Activated CD4-positive, alpha-beta T cell treated with anti-CD3 and anti-CD28 coated beads, Interleukin-2, amount 10 ng/mL, durations not matched to agents 24 days and 14 days (primary cell): Measurements from ENCODE around the gene GFPT2. TPM values are rescaled to one million over a fixed set of nuclear protein-coding genes. Genes with fewer than 3 reads are reported as not detected.
A peak's percentile ranks its signal among the peaks of the same experiment; 100 is the strongest.

Experiments used
- DNase-seq: peaks from one replicate; pipeline ENCODE4 v3.0.0; 2022
- H3K27ac Mint-ChIP-seq: one replicate; pipeline ENCODE4 v1.8.0; 2022; ENCODE audit warnings: mild to moderate bottlenecking, mixed read lengths
- H3K27me3 Mint-ChIP-seq: one replicate; pipeline ENCODE4 v1.8.0; 2022; ENCODE audit warnings: mixed read lengths
- H3K36me3 Mint-ChIP-seq: one replicate; pipeline ENCODE4 v1.8.0; 2022; ENCODE audit warnings: low read depth, mild to moderate bottlenecking, mixed read lengths
- H3K4me1 Mint-ChIP-seq: one replicate; pipeline ENCODE4 v1.8.0; 2021; ENCODE audit warnings: mixed read lengths
- H3K4me3 Mint-ChIP-seq: one replicate; pipeline ENCODE4 v1.8.0; 2022; ENCODE audit warnings: mild to moderate bottlenecking, moderate library complexity, mixed read lengths
- H3K9me3 Mint-ChIP-seq: one replicate; pipeline ENCODE4 v1.8.0; 2021; ENCODE audit warnings: mixed read lengths
- intact Hi-C: fragments of 100-400 bp; cut with micrococcal nuclease; formaldehyde crosslinking; loops from one replicate; pipeline ENCODE4 v1.15.1; 2023
- total RNA-seq: library from RNA; stranded (reverse); gene quantifications from 2 replicates; pipeline ENCODE4 v1.2.3, GENCODE V29; 2022

Gene GFPT2
- total RNA-seq, 1 donor from 2014 or later, result 0.42 TPM

- DNase-seq, result no peak
- no peak overlapping the region for H3K4me3 Mint-ChIP-seq
- no peaks in the 10 kb centered on the region for H3K4me1 Mint-ChIP-seq
- H3K9me3 Mint-ChIP-seq, result no peaks in the 10 kb centered on the region
- H3K27me3 Mint-ChIP-seq, result peaks cover 12% of the 10 kb centered on the region
- no peak overlapping the region for H3K27ac Mint-ChIP-seq
- H3K36me3 Mint-ChIP-seq, result no peaks in the 10 kb centered on the region
- intact Hi-C loops, result loop anchor here (10.0 kb wide), 1 partner anchor 124 kb away; the partner anchor contains the start of gene RASGEF1C
These were observed 24.0 kb downstream of the GFPT2 start for GRCh38 chr5:180329138-180329435.

- H3K27ac Mint-ChIP-seq, result no peak overlapping the region
- no peaks in the 10 kb centered on the region for H3K9me3 Mint-ChIP-seq
- intact Hi-C loops, result loop anchor here (1.0 to 10.0 kb wide), 3 partner anchors 35 to 201 kb away; partner anchors contain the start of gene RASGEF1C
- no peaks in the 10 kb centered on the region for H3K36me3 Mint-ChIP-seq
- H3K27me3 Mint-ChIP-seq, result peaks cover 12% of the 10 kb centered on the region
- peak; percentile 93 for DNase-seq
- H3K4me3 Mint-ChIP-seq, result no peak overlapping the region
- H3K4me1 Mint-ChIP-seq, result no peaks in the 10 kb centered on the region
These were observed 24.6 kb downstream of the GFPT2 start for GRCh38 chr5:180328296-180329137.

DNA sequence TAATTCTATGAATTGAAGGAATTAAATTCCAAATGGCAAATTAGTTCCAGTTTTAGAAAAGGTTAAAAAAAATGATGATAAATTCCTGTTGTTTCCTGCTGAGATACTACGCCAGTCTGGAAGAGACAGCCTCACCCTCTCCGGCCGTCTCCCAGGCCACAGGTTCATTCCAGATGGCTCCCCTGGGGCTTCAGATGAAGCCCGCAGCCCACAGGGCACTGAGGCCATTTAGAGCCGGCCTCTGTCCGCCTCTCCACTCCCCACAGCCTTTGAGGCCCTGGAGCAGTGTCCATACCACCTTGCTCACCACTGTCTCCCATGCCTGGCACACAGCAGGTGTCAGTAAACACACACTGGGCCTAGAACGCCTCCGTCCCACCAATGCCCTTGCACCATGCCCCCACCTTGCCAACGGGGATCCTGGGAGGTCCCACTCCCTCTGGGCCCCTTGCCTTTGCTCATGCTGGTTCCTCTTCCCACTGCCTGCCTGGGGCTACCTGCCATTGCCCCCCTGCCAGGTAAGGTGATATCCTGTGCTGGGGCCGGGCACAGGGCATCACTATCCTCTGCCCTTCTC is 26.1 kb downstream of the GFPT2 start:
- Mint-ChIP-seq H3K36me3 (no peaks in the 10 kb centered on the region), H3K9me3 (no peaks in the 10 kb centered on the region), H3K27ac (no peak overlapping the region), H3K4me3 (no peak overlapping the region), H3K27me3 (peaks cover 9% of the 10 kb centered on the region), H3K4me1 (no peaks in the 10 kb centered on the region)
- intact Hi-C loops, result loop anchor here (10.0 kb wide), 1 partner anchor 122 kb away; the partner anchor contains the start of gene RASGEF1C
- no peak for DNase-seq

DNA sequence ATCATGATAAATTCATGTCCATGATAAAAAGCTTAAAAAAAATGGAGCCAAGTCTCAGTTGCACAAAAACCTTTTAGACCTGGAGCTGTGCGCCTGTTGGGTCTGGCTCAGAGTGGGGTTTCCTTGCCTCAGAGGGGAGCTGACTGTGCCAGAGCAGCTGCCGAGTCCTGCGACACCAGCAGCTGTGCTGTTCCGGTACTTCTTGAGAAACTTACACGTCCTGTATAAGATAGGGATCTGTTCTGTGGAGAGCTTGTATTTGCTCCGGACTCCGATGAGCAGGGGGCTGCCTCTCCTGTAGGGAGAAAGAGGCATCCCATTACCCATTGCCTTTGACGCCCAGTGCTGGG is 28.6 kb downstream of the GFPT2 start:
- no peak for DNase-seq
- Mint-ChIP-seq H3K4me3 (no peak overlapping the region), H3K27me3 (no peaks in the 10 kb centered on the region), H3K27ac (no peak overlapping the region), H3K9me3 (no peaks in the 10 kb centered on the region), H3K4me1 (no peaks in the 10 kb centered on the region), H3K36me3 (no peaks in the 10 kb centered on the region)
- intact Hi-C loops, result loop anchor here (10.0 kb wide), 1 partner anchor 120 kb away; the partner anchor contains the start of gene RASGEF1C

DNA sequence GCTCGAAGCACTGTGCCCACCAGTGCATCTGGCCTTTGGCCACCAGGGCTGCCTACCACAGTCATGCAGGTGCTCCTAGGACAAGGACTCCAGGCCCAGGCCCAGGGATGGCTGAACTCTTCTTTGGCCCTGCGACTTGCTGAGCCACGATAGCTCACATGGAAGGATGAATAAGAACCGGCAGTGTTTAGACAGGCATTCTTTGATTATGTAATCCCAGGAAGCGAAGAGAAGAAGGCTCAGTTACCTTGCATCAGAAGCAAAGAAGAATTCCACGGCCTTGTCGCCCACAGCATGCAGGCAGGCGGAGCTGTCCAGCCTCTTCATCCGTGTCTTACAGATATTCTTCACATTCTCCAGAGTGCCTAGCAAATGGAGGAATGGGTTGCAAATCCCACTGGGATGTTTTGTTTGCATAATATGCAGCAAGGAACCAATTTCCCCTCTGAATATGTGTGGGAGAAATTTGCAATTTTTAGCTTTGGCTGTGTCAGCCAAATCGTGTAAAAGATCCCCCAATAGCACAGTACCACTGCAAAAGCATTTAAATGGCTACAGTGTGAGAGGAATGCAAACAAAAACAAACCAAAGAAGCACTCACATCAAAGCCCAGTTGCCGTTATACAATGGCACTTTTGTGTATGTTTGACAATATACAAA is 29.1 kb downstream of the GFPT2 start:
- no peaks in the 10 kb centered on the region for H3K36me3 Mint-ChIP-seq
- intact Hi-C loops, result loop anchor here (10.0 kb wide), 1 partner anchor 119 kb away; the partner anchor contains the start of gene RASGEF1C
- no peaks in the 10 kb centered on the region for H3K27me3 Mint-ChIP-seq
- no peak overlapping the region for H3K27ac Mint-ChIP-seq
- H3K4me1 Mint-ChIP-seq, result no peaks in the 10 kb centered on the region
- no peak overlapping the region for H3K4me3 Mint-ChIP-seq
- DNase-seq, result no peak
- H3K9me3 Mint-ChIP-seq, result no peaks in the 10 kb centered on the region

GRCh38 chr5:180323160-180323559 is 30.0 kb downstream of the GFPT2 start:
- DNase-seq, result no peak
- intact Hi-C loops, result loop anchor here (10.0 kb wide), 1 partner anchor 118 kb away; the partner anchor contains the start of gene RASGEF1C
- Mint-ChIP-seq H3K27me3 (no peaks in the 10 kb centered on the region), H3K36me3 (no peaks in the 10 kb centered on the region), H3K27ac (no peak overlapping the region), H3K4me3 (no peak overlapping the region), H3K4me1 (no peaks in the 10 kb centered on the region), H3K9me3 (no peaks in the 10 kb centered on the region)

DNA sequence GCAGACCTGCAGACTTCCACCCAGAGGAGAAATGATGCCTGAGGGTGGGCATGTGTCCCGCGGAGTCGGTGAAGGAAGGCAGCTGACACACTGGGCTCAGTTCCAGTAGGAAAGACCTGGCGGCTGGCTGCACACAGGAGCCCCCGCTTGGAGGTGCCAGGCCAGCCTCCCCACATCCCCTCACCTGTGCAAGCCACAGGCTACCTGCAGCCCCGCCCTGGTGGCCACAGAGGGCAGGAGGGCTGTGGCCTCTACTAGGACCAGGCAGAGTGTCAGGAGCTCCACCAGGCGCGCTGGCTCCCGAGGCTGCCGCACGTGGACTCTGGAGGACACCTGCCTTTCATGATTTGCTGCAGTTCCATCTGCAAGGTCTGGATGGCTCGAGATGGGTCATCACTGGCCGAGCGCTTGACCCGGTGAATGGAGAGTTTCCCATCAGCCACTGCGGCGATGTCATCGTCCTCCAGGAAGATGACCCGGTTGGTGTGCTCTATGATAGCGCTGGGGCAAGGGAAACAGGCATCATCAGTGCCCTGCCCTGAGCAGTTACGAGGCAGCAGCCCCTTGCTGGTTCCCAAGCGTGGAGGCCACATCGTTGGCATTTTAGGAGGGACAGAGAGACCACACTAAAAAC is 34.6 kb downstream of the GFPT2 start:
- Mint-ChIP-seq H3K27me3 (no peaks in the 10 kb centered on the region), H3K4me1 (no peaks in the 10 kb centered on the region), H3K27ac (no peak overlapping the region), H3K4me3 (no peak overlapping the region), H3K9me3 (no peaks in the 10 kb centered on the region), H3K36me3 (no peaks in the 10 kb centered on the region)
- intact Hi-C loops, result no loop called here
- DNase-seq, result no peak

GRCh38 chr5:180316586-180316985 is 36.5 kb downstream of the GFPT2 start:
- H3K4me3 Mint-ChIP-seq, result no peak overlapping the region
- H3K9me3 Mint-ChIP-seq, result no peaks in the 10 kb centered on the region
- H3K4me1 Mint-ChIP-seq, result no peaks in the 10 kb centered on the region
- H3K27me3 Mint-ChIP-seq, result no peaks in the 10 kb centered on the region
- H3K27ac Mint-ChIP-seq, result no peak overlapping the region
- no peaks in the 10 kb centered on the region for H3K36me3 Mint-ChIP-seq
- no peak for DNase-seq
- intact Hi-C loops, result no loop called here

DNA sequence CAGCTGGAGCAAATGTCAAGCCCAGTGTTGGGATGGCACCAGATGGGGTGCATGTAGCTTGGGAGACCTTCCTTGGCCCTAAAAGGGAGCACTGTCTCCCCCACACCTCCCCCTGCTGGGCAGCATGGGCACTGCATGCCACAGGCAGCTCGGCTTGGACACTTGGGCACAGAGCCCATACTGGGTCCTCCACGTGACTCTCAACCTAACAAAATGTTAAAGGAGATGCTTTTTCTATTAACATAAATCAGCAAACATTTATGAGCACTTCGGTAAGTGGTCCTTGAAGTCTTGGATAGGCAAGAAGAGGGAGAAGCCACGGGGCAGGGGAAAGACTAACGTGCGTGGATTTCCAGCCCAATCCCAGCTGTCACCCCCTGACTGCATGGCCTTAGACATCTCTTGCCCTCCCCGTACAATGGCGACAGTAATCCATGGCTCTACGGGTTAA is 37.3 kb downstream of the GFPT2 start:
- DNase-seq, result peak; percentile 91
- Mint-ChIP-seq H3K27me3 (no peaks in the 10 kb centered on the region), H3K4me3 (no peak overlapping the region), H3K27ac (no peak overlapping the region), H3K9me3 (no peaks in the 10 kb centered on the region), H3K36me3 (no peaks in the 10 kb centered on the region), H3K4me1 (no peaks in the 10 kb centered on the region)
- intact Hi-C loops, result loop anchor here (1.0 kb wide), 1 partner anchor 22 kb away; no protein-coding TSS in a partner anchor

DNA sequence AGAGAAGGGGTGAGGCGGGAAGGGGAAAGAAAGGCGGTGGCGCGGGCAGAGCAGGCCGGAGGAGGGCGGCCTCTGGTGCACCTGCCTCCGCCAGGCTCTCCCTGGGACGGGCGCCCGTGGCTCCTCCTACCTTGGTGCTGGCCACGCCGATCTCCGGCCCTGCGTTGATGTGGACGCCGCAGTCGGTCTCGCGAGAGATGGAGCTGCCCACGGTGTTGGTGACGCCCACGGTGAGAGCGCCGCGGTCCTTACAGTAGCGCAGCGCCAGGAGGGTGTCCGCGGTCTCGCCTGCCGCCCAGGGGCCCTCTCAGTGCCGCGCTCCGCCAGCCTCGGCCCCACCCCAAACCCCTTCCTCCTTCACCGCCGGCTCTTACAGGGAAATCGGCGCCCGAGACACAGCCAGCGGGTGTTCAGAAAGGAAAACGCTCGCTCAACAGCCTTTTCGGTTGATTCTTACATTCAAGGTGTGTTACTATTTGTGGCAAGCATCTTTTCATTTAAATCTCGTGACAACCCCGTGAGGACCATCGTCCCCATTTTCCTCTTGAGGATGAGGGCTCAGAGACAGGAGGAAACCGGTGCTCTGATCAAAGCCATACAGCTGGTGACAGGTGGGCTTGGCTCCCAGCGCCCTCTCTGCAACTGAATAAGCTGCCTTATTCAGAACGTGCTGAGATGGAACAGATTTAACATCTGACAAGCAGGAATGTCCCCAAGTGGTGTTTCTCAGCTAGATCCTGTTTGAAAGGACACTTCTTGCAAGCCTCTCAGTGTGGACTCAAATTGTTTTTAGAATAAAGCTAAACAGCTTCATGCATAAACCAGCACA is 39.2 kb downstream of the GFPT2 start:
- DNase-seq, result no peak
- Mint-ChIP-seq H3K36me3 (no peaks in the 10 kb centered on the region), H3K4me1 (no peaks in the 10 kb centered on the region), H3K4me3 (no peak overlapping the region), H3K27ac (no peak overlapping the region), H3K27me3 (no peaks in the 10 kb centered on the region), H3K9me3 (no peaks in the 10 kb centered on the region)
- intact Hi-C loops, result no loop called here

DNA sequence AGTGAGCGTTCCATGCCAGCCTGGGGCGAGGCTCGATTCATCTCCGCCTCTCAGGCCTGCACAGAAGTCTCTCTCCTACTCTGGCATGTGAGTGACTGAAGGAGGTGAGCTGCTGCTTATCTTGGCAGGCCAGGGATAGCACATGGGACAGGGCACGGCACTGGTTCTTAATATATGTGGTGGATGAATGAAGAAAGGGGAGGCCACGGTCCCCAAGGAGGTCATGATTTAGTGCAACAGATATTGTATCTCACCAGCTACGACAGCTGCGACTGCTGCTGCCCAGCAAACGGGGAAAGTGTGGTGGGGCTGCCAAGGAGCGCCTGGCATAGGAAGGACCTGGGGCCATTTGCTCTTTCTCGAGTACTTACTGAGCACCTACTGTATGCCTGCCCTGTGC is 41.9 kb downstream of the GFPT2 start:
- Mint-ChIP-seq H3K4me1 (no peaks in the 10 kb centered on the region), H3K27ac (no peak overlapping the region), H3K27me3 (no peaks in the 10 kb centered on the region), H3K4me3 (no peak overlapping the region), H3K9me3 (no peaks in the 10 kb centered on the region), H3K36me3 (no peaks in the 10 kb centered on the region)
- intact Hi-C loops, result no loop called here
- DNase-seq, result no peak

DNA sequence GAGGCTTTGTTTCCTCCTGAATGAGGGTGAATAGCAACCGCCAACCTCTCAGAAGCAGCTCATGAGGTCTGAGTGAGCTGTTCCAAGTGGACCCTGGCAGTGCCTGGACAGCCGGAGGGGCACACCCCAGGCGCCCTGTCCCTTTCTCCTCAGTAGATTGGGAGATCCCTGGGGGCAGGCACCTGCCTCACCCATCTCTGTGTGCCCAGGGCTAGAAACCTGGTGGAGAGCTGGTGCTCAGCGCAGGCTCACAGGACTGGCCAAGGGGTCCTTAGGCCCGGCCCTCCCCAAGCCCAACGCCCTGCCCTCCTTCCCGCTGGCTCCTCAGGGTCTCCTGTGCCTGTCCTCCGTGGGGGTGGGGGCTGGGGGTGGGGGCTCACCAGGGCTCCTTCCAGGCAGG is 46.3 kb downstream of the GFPT2 start:
- Mint-ChIP-seq H3K36me3 (no peaks in the 10 kb centered on the region), H3K9me3 (no peaks in the 10 kb centered on the region), H3K27ac (no peak overlapping the region), H3K27me3 (no peaks in the 10 kb centered on the region), H3K4me1 (no peaks in the 10 kb centered on the region), H3K4me3 (no peak overlapping the region)
- intact Hi-C loops, result no loop called here
- no peak for DNase-seq

- Mint-ChIP-seq H3K27ac (no peak overlapping the region), H3K4me3 (no peak overlapping the region), H3K9me3 (no peaks in the 10 kb centered on the region), H3K36me3 (no peaks in the 10 kb centered on the region), H3K27me3 (no peaks in the 10 kb centered on the region), H3K4me1 (no peaks in the 10 kb centered on the region)
- intact Hi-C loops, result no loop called here
- DNase-seq, result no peak
These were observed 47.7 kb downstream of the GFPT2 start for GRCh38 chr5:180305481-180305880.
